ENCODE data around the gene CNRIP1.

The CNRIP1 gene

DNA sequence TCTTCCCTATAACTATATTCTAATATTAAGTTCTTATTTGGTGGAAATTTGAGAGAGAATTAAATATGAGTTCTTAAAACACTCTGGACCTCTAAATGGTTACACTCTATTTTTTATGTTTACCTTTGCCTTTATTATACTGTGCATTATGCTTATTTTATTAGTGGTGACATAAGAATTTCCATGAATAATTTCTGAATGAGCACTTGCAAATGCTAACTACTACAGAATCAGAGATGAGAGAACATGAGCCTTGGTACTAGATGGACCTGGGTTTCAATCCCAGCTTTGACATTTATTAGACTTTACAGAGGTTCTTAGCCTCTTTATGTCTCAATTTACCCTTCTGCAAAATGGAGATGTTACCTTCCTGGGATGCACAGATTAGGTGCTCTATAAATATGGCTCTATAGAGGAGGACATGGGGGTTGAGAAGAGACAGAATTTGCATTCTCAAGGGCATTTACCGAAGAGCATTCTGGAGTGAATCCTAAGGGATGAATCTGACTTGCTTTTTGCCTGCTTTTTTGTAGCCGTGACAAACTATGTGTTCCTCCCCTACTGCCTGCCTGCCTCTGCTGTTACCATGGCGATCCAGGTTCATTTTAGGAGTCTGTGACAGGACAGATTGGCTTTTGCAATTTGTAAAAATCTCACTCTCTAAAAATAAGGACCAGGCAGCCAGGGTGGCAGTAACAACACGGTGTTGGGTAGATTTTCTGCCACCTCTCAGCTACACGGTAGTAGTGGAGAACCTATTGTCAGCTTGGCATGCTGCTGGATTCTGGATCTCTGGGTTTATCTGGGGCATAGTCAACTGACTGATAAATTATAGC is 20.7 kb upstream of the CNRIP1 start:
- TF ChIP-seq, protein P1, sequence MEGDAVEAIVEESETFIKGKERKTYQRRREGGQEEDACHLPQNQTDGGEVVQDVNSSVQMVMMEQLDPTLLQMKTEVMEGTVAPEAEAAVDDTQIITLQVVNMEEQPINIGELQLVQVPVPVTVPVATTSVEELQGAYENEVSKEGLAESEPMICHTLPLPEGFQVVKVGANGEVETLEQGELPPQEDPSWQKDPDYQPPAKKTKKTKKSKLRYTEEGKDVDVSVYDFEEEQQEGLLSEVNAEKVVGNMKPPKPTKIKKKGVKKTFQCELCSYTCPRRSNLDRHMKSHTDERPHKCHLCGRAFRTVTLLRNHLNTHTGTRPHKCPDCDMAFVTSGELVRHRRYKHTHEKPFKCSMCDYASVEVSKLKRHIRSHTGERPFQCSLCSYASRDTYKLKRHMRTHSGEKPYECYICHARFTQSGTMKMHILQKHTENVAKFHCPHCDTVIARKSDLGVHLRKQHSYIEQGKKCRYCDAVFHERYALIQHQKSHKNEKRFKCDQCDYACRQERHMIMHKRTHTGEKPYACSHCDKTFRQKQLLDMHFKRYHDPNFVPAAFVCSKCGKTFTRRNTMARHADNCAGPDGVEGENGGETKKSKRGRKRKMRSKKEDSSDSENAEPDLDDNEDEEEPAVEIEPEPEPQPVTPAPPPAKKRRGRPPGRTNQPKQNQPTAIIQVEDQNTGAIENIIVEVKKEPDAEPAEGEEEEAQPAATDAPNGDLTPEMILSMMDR (IDR thresholded peaks at IDR 0.05; ENCODE audit: extremely low read depth, missing control alignments): no peak
- no peak for DNase-seq (ENCODE audit: low spot score)

DNA sequence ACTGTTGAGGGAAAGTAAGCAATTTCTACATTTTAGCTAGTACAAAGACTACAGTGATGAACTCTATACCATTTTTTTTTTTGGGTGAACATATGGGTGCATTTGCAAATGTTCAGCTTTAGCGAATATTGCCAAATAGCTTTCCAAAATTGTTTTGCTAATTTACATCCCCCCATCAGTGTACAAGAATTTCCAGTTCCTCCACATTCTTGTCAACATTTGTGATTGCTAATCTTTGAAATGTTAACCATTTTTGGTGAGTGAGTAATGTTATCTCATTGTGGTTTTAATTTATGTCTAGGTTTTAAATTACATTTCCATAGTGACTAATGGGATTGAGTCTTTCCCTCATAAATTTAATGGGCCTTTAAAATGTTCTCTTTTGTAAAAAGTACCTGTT is 16.4 kb upstream of the CNRIP1 start:
- TF ChIP-seq, protein P1 (IDR thresholded peaks at IDR 0.05; ENCODE audit: extremely low read depth, missing control alignments): no peak
- no peak for DNase-seq (ENCODE audit: low spot score)

DNA sequence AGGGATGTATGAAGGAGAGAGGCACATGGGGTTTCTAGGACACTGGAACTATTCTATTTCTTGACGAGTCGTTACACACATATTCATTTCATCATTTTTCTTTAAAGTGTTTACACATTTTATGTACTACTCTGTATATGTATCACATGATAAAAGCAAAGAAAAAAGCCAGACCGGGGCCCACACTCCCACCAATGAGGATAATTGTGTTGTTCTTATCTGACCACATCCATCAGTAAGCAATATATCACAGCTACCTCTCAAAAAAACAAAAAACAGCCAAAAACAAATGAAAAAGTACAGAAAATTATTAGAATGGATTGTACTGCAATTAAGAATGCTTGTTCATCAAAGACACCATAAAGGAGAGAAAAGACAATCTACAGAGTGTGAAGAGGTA is 14.2 kb upstream of the CNRIP1 start:
- TF ChIP-seq, protein P1 (IDR thresholded peaks at IDR 0.05; ENCODE audit: extremely low read depth, missing control alignments): no peak
- no peak for DNase-seq (ENCODE audit: low spot score)

DNA sequence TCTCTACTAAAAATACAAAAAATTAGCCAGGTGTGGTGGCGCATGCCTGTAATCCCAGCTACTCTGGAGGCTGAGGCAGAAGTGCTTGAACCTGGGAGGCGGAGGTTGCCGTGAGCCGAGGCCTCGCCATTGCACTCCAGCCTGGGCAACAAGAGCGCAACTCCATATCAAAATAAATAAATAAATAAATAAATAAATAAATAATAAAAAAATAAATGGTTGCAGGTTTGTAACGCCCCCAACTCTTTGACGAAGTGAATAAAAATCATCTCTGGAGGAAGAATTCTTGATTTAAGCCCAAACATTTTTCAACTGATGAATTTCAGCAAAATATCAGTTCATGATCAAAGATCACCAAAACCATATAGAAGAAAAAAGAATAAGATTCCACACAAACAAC is 13.3 kb upstream of the CNRIP1 start:
- DNase-seq (ENCODE audit: low spot score): no peak
- TF ChIP-seq, protein P1 (IDR thresholded peaks at IDR 0.05; ENCODE audit: extremely low read depth, missing control alignments): no peak

DNA sequence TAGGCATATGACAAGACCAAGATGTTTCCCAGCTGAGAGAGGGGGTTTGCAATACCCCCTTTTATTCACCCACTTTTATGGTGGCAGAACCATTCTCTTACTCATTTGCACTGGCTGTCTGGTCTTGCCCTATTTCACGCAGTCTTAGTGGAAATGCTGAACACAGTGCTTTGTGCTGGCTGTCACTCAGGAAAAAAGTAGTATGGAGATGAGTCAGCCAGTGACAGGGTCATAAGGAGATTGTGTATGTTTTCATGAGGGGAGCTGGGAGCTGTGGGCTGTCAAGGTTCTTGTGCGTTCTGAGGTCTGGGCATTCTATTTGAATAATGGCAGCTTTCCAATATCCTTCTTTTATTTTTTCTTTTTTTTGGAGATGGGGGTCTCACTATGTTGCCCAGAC is 10.9 kb upstream of the CNRIP1 start:
- TF ChIP-seq, protein P1 (IDR thresholded peaks at IDR 0.05; ENCODE audit: extremely low read depth, missing control alignments): no peak
- no peak for DNase-seq (ENCODE audit: low spot score)

DNA sequence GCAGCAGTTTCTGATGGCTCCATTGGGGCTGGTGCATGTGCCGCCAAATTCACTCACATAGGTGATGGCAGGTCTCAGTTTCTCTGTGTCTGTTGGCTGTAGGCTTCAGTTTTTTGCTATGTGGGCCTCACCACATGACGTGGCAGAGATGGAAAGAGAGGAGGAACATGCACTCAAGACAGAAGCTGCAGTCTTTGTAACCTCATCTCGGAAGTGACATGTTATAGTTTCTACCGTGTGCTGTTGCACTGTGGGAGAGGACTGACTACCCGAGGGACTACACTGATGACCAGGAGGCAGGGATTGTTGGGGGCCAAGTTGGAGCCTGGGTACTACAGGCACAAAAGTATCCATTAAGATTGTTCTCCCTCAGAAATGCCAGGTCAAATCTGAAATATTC is 9.2 kb upstream of the CNRIP1 start:
- no peak for DNase-seq (ENCODE audit: low spot score)

DNA sequence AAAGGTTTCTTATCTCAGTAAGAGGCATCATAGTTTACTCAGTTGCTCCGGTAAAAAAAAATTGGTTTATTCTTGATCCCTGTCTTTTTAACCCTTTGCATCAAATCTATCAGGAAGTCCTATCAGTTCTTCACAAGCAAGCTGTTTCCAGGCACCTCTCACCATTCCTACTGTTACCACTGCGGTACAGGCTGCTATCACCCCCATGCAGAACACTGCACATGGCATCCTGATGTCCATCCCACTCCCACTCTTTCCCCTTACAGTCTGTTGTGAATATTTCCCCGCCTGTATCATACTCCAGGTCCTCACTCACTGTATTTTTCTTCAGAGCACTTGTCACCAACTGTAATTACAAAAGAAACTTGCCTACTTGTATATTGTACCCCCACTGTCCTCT is 5.3 kb upstream of the CNRIP1 start:
- TF ChIP-seq, protein P1 (IDR thresholded peaks at IDR 0.05; ENCODE audit: extremely low read depth, missing control alignments): no peak
- DNase-seq (ENCODE audit: low spot score): no peak

More for the DNA sequence above, 9.2 kb upstream of the CNRIP1 start:
- TF ChIP-seq, protein P1 (IDR thresholded peaks at IDR 0.05; ENCODE audit: extremely low read depth, missing control alignments): no peak

Measured in GM20000 (cell line).